Measurements from ENCODE around the gene FGFRL1.

Gene FGFRL1

GRCh38 chr4:1011022-1011665, at the start of gene FGFRL1:
FGFRL1 (plus strand) TSS chr4:1011626; CDS start chr4:1012486, 860 bp downstream.
- no peak for DNase-seq (ENCODE audit: low read depth)
- H3K4me3 ChIP-seq (ENCODE audit: low read length): peak within 1 kb of the TSS; percentile 57
- TF ChIP-seq, protein P1, sequence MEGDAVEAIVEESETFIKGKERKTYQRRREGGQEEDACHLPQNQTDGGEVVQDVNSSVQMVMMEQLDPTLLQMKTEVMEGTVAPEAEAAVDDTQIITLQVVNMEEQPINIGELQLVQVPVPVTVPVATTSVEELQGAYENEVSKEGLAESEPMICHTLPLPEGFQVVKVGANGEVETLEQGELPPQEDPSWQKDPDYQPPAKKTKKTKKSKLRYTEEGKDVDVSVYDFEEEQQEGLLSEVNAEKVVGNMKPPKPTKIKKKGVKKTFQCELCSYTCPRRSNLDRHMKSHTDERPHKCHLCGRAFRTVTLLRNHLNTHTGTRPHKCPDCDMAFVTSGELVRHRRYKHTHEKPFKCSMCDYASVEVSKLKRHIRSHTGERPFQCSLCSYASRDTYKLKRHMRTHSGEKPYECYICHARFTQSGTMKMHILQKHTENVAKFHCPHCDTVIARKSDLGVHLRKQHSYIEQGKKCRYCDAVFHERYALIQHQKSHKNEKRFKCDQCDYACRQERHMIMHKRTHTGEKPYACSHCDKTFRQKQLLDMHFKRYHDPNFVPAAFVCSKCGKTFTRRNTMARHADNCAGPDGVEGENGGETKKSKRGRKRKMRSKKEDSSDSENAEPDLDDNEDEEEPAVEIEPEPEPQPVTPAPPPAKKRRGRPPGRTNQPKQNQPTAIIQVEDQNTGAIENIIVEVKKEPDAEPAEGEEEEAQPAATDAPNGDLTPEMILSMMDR (conservative IDR thresholded peaks at IDR 0.05; ENCODE audit: low read depth, low read length): no peak

- TF ChIP-seq, protein P1 (conservative IDR thresholded peaks at IDR 0.05; ENCODE audit: low read depth, low read length): no peak
- no peak for DNase-seq (ENCODE audit: low read depth)
- H3K4me3 ChIP-seq (ENCODE audit: low read length): no peak overlapping the region
These were observed 48.9 kb upstream of the FGFRL1 start for GRCh38 chr4:962231-963208.

DNA sequence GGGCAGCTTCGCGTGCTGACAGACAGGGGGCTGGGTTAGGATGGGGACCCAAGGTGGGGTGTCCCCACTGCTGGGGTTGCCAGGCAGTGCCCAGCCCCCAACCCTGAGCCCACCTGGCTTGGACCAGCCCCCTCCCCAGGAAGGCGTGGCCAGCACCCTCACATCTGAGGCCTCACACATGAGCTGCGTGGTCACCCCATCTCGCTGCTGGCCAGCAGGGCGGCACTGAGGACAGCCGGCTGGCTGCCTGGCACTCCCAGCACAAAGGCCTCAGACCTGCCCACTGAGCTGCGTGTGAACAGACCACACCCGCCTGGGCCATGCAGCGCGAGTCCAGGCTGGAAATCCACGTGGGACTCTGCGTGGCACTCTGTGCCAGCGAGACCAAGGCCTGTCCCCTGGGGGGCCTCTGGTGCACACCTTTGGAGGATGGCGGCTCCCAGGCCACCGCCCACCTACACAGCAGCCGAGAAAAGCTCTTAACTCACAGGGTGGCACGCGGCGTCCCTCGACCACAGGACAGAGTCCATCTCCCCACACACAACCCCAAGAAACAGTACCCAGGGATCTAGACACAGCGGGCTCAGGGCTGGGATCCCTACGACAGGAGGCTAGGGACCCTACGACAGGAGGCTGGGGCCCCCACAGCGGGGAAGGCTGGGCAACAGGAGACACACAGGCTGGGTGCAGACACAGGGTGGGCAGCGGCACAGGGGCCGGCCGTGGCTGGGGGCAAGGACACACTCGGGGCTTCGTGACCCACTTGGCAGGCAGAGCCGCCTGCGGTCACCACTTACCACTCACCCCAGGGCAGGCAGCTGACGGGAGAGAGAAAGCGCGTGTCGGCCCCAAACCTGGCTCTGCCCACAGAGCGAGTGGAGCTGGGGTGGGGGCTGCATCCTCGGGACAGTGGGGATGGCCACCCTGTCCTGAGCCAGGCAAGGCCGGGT, 47.9 kb upstream of the FGFRL1 start:
- TF ChIP-seq, protein P1 (conservative IDR thresholded peaks at IDR 0.05; ENCODE audit: low read depth, low read length): no peak
- no peak overlapping the region for H3K4me3 ChIP-seq (ENCODE audit: low read length)
- DNase-seq (ENCODE audit: low read depth): no peak

DNA sequence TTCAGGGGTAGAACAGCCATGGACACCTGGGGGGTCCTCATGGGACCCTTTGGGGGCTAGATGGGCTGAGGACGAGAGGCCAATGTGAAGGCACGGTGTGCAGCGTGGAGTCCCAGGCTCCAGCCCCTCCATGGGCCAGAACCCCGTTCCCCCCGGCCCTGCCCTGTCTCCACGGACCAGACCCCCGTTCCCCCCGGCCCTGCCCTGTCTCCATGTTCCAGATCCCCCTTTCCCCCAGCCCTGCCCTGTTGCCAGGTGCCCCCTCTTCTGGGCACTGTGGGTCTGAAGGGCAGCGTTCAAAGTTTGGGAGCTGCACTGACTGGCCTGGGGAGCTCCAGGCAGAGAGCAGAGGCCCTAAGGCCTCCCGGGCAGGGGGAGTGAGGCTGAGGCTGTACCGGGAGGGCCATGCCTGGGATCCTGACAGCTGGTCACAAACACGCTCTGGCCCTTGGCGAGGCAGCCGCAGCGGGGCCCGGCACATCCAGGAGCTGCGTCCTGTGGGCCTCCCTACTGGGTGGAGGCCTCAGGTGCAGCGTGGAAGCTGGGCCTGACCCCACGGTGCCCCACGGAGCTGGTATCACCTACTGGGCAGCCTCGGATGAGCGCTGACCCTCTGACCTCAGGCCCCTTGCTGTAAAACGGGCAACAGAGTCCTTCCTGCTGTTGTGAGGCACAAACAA, 46.9 kb upstream of the FGFRL1 start:
- TF ChIP-seq, protein P1 (conservative IDR thresholded peaks at IDR 0.05; ENCODE audit: low read depth, low read length): no peak
- DNase-seq (ENCODE audit: low read depth): no peak

DNA sequence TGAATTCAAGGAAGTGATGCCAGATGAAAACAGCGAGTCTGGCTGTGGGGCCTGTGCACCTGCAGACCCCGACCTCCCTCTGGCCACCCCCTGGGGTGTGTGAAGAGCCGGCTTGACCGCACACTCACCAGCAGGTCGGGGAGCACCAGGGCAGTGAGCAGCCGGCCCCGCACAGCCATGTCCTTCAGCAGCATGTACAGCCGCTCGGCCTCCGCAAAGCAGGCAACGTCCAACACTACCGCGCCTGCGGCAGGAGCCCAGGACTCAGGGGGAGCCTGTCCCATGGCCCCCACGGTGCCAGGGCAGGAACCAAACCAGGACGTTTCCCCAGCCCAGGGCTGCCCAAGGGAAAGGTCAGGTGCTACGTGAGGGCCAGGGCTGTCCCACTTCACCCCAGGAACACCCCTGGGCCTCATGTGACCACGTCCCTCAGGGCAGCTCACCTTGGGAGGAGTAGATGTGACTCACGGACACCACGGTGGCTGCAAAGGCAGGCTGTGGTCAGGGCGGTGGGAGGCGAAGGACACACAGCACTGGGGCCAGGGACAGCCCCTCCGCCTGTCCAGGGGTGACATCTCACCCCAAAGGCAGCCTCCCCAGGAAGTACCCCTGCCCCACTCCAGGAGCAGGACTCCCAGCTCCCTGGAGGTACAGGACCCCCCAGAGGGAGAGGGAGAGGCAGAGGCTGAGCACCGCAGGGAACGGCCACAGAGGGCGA, 46.2 kb upstream of the FGFRL1 start:
- no peak for DNase-seq (ENCODE audit: low read depth)
- H3K4me3 ChIP-seq (ENCODE audit: low read length): no peak overlapping the region

More for the DNA sequence above, 46.9 kb upstream of the FGFRL1 start:
- no peak overlapping the region for H3K4me3 ChIP-seq (ENCODE audit: low read length)

More for the DNA sequence above, 46.2 kb upstream of the FGFRL1 start:
- TF ChIP-seq, protein P1 (conservative IDR thresholded peaks at IDR 0.05; ENCODE audit: low read depth, low read length): no peak

Measured in retinal pigment epithelial cell (primary cell).